ENCODE measurements around the gene GDF11.

GDF11 gene

DNA sequence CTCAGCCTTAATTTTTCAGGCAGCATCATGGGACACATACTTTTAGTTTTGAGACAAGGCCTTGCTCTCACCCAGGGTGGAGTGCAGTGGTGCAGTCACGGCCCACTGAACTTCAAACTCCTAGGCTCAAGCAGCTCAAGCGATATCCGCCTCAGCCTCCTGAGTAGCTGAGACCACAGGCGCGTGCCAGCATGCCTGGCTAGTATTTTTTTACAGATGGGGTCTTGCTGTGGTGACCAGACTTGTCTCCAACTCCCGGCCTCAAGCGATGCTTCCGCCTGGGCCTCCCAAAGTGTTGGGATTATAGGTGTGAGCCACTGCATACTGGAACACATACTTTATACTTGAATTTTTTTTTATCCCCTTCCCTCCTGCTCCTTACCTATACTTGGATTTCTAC lies 20.0 kb upstream of the GDF11 start:
- in situ Hi-C loops (cut with MboI; ENCODE audit: low sequenced_read_pairs) = no loop called here

GRCh38 chr12:55723516-55724225 lies 19.3 kb upstream of the GDF11 start:
- in situ Hi-C loops (cut with MboI; ENCODE audit: low sequenced_read_pairs) = no loop called here

GRCh38 chr12:55724226-55724939 lies 18.5 kb upstream of the GDF11 start:
- in situ Hi-C loops (cut with MboI; ENCODE audit: low sequenced_read_pairs) = no loop called here

GRCh38 chr12:55724940-55725309 lies 18.0 kb upstream of the GDF11 start:
- in situ Hi-C loops (cut with MboI; ENCODE audit: low sequenced_read_pairs) = no loop called here

DNA sequence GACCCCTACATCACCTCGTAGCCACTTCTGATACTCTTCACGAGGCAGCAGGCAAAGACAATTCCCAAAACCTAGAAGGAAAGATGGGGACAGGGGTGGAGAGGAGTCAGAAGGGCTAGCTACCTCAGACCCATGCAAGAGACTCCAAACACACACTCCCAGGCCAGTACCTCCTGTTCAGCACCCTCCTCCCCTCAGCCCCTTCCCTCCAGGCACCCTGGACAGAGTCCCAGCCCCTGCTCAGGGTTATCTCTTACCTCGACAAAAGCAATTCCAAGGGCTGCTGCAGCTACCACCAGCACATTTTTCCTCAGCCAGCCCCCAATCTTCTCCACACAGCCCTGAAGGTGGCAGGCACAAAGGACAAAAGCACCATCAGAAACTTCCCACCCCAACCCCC lies 17.4 kb upstream of the GDF11 start:
- in situ Hi-C loops (cut with MboI; ENCODE audit: low sequenced_read_pairs) = no loop called here

GRCh38 chr12:55726971-55727370 lies 16.0 kb upstream of the GDF11 start:
- in situ Hi-C loops (cut with MboI; ENCODE audit: low sequenced_read_pairs) = no loop called here

DNA sequence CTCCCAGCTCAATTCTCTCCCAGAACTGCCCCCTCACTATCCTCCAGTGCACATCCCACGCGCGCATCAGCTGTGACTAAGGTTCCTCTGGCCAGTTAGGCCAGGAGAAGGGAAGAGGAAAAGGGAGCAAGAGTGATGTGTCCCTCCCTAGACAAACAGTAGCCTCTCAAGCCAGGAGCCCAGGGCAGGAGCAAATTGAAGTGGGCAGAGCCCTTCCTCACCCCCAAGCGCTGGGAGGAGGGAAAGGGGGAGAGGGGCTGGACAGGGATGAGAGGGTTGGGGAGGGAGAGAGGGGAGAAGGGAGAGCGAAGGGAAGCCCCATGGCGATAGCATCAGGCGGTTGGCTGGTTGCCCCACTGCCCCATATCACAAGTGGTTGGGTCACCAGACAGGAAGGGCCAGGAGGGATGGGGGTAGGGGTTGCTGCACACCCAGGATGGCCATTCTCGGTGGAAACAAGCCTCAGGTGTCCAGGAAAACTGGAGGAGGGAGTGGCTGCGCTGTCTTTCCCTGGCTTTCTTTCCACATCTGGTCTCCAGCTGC lies 15.2 kb upstream of the GDF11 start:
- in situ Hi-C loops (cut with MboI; ENCODE audit: low sequenced_read_pairs) = no loop called here

DNA sequence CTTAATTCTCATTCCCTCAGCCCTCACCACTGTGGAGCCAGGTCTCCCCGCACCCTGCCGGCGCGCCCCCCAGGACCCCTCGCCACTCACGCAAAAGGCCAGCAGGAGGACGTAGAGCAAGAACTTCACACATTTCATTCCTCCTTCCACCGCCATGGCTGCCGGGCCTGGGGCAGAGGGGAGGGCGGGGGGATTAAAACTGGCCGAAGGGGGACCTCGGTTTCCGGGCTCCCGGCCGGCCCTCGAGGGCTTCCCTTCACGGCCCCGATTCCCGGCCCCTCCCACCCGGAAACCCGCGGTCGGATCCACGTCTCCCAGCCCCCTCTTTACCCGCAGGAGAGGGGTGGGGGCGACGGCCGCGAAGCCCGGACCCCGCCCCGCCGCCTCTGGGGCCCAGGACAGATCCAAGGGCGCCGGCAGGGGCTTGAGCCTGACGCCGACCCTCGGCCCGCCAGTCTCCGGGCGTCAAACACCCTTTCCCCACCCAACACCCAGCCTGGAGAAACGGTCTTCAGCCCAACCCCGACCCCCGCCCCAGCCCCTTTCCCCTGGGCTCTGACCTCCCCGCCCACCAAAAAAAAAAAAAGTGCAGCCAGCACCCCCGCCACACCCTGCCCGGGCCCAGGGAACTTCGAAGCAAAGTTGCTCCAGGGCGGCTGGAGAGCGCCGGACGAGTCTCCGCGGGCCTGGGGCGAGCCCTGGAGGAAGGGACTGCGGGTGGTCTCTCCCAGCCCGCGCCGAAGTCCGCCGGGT lies 14.6 kb upstream of the GDF11 start:
- in situ Hi-C loops (cut with MboI; ENCODE audit: low sequenced_read_pairs) = no loop called here

DNA sequence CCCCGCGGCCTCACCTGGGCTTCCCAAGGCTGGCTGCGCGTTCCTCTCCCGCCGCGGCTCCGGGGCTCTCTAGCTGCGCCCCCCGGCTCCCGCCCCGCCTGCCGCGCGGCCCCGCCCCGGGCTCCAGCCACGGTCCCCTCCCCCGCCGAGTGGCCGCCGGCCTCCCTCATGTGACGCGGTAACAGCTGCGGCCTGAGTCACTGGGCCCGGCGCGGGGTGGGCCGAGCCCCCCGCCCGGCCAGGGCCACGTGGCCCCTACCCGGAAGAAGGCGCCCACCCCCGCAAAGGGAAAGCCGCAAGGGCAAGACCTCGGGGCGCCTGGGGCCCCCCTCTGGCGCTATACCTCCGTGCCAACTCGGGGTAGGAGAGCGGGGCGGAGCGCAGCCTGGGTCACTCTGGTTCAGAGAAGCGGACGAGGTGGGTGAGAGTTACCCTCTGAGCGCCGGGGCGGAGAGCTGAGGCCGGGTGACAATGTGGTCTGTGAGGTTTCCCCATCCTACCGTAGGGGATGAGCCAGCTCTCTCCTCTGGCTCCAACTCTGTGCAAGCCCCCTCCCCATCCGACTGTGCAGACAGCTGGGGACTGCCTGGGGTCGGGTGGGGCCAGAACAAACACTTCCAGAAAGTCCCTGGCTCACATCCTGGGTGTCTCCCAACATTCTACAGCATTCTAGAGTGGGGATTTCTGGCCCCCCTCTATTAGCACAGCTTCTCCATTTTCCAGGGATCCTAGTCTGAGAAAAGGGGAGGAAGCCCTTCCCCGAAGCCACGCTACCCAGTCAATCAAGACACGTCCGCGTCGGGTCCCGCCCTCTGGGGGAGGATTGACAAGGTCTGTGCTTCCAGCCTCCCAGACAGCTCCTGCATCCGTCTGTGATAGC lies 13.7 kb upstream of the GDF11 start, which contains the start of gene CD63:
TSS of gene CD63 (minus strand) at position 71 of the 880 bp plus-strand sequence. CDS start 668 bp downstream, outside the sequence.
- in situ Hi-C loops (cut with MboI; ENCODE audit: low sequenced_read_pairs) = no loop called here

- in situ Hi-C loops (cut with MboI; ENCODE audit: low sequenced_read_pairs) = loop anchor here (10.0 kb wide), 1 partner anchor 315 kb away; the partner anchor contains the start of gene RPS26
Observed at GRCh38 chr12:55729819-55730818, 12.8 kb upstream of the GDF11 start.

GRCh38 chr12:55732288-55732687 lies 10.6 kb upstream of the GDF11 start:
- in situ Hi-C loops (cut with MboI; ENCODE audit: low sequenced_read_pairs) = loop anchor here (10.0 kb wide), 1 partner anchor 313 kb away; the partner anchor contains the start of gene RPS26

GRCh38 chr12:55733021-55733555 lies 9.8 kb upstream of the GDF11 start:
- in situ Hi-C loops (cut with MboI; ENCODE audit: low sequenced_read_pairs) = loop anchor here (10.0 kb wide), 1 partner anchor 312 kb away; the partner anchor contains the start of gene RPS26

GRCh38 chr12:55733858-55734257 lies 9.1 kb upstream of the GDF11 start:
- in situ Hi-C loops (cut with MboI; ENCODE audit: low sequenced_read_pairs) = loop anchor here (10.0 kb wide), 1 partner anchor 311 kb away; the partner anchor contains the start of gene RPS26

DNA sequence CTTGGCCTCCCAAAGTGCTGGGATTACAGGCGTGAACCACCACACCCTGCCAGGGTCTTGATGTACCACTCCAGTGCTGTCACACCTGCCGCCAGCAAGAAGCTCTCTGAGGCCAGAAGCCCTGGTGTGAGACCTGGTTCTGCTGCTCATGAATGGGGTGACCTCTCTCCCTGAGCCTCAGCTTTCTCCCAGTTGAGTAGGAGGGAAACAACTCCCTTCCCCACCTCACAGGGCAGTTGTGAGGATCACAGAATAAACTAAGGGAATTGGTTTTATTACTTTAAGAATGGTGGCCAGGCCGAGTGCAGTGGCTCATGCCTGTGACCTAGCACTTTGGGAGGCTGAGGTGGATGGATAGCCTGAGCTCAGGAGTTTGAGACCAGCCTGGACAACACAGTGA lies 8.3 kb upstream of the GDF11 start:
- in situ Hi-C loops (cut with MboI; ENCODE audit: low sequenced_read_pairs) = loop anchor here (10.0 kb wide), 1 partner anchor 310 kb away; the partner anchor contains the start of gene RPS26

DNA sequence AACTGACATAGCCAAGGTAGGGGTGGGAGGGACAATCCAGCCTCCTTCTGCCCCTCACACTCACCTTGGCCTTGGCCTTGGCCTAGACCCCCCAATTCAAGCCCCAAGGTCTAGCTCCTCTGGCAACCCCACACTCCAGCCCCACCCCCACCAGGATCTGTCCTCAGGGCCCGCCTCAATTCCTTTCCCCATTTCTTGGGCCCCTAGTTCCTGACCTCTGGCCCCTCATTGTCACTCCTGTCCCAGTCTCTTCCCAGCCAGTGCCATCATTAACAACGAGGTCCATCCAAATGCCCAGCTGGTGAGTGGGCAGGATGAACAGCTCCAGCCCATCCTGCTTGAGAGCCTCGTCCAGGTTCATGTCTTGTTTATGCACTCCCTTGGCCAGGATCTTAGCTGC lies 6.8 kb upstream of the GDF11 start:
- in situ Hi-C loops (cut with MboI; ENCODE audit: low sequenced_read_pairs) = loop anchor here (10.0 kb wide), 1 partner anchor 309 kb away; the partner anchor contains the start of gene RPS26

DNA sequence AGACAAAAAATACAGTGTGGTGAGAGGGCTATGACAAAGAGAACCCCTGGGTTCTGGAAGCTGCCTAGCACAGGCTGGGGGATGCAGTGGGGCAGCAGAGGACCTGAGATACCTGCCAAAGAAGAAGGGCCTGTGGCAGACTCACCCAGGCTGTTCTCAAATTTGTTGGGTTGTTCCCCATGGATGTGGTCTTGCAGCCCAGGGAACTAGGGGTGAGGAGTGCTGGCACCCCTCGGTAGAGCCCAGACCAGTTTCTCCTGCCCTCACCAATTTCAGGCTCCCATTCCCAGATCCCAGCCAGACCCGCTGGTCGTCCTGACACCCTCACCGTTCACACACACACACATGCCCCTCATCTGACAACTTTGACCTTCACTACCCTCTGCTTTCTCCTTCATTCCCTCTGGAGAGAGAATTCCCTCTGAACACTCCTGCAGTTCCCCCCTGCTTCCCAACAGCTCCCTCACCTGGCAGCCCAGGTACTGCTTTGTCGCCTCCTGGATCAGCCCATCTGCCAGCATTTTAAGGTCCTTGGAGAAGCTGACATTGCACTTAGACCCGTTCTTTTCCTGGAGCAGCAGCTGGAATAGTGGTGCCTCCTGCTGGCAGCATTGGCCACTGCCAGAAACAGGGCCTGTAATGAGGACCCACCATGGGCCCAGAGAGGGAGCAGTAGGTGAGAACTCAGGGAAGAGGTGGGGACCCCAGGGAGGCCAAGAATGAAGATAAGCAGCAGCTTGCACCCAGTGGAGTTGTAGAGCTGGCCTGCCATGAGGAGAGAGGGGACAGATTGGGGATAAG lies 5.9 kb upstream of the GDF11 start:
- in situ Hi-C loops (cut with MboI; ENCODE audit: low sequenced_read_pairs) = loop anchor here (10.0 kb wide), 1 partner anchor 308 kb away; the partner anchor contains the start of gene RPS26

GRCh38 chr12:55737581-55738122 lies 5.3 kb upstream of the GDF11 start:
- in situ Hi-C loops (cut with MboI; ENCODE audit: low sequenced_read_pairs) = loop anchor here (10.0 kb wide), 1 partner anchor 307 kb away; the partner anchor contains the start of gene RPS26
